Neural cell (in vitro differentiated cells): ENCODE measurements around the gene GTF2B. TPM values are rescaled to one million over a fixed set of nuclear protein-coding genes. Genes with fewer than 3 reads are reported as not detected.
"Not testable (repeated sequence)": the region's sequence is repeated elsewhere in the genome, so short reads cannot be mapped to it uniquely, and the experiment has no call there.

Experiments
- H2AFZ ChIP-seq: fragments of 200-600, 300-800 bp; sonication (generic), shearing (Covaris generic); 2 replicates; pipeline ENCODE4 v1.6.0; 2014; ENCODE audit warnings: low read depth, mild to moderate bottlenecking, antibody characterized with exemption, low read length, moderate library complexity
- H3F3A ChIP-seq: fragments of 200-600 bp; shearing (Covaris generic); 2 replicates; pipeline ENCODE4 v1.6.1; 2016; ENCODE audit warnings: mild to moderate bottlenecking, moderate library complexity, mixed read lengths, antibody characterized with exemption, low read length; ENCODE audit not compliant: insufficient read depth, poor library complexity, severe bottlenecking
- H3K27ac ChIP-seq: fragments of 200-600, 300-800 bp; sonication (generic), shearing (Covaris generic); 2 replicates; pipeline ENCODE4 v1.5.1; 2014; ENCODE audit warnings: mild to moderate bottlenecking, low read length, moderate library complexity
- H3K27me3 ChIP-seq: fragments of 300-800, 200-600 bp; sonication (generic), shearing (Covaris generic); 2 replicates; pipeline ENCODE4 v1.6.0; 2014; ENCODE audit warnings: mild to moderate bottlenecking, low read depth, low read length, moderate library complexity; ENCODE audit not compliant: insufficient read depth
- H3K36me3 ChIP-seq: fragments of 300-800, 200-600 bp; sonication (generic), shearing (Covaris generic); 2 replicates; pipeline ENCODE4 v1.5.1; 2014; ENCODE audit warnings: mild to moderate bottlenecking, antibody characterized with exemption, low read length, moderate library complexity; ENCODE audit not compliant: insufficient read depth
- H3K4me2 ChIP-seq: fragments of 300-800, 200-600 bp; sonication (generic), shearing (Covaris generic); 2 replicates; pipeline ENCODE4 v1.6.0; 2014; ENCODE audit warnings: mild to moderate bottlenecking, low read length
- H3K4me3 ChIP-seq: fragments of 300-800, 200-600 bp; sonication (generic), shearing (Covaris generic); 2 replicates; pipeline ENCODE4 v1.5.1; 2014; ENCODE audit warnings: mild to moderate bottlenecking, low read length, moderate library complexity
- H3K79me2 ChIP-seq: fragments of 200-600 bp; shearing (Covaris generic); replicated peaks from 2 replicates; pipeline ENCODE4 v1.6.0; 2014; ENCODE audit warnings: mild to moderate bottlenecking, low read length, moderate library complexity; ENCODE audit not compliant: insufficient read depth
- H3K9ac ChIP-seq: fragments of 300-800, 200-600 bp; sonication (generic), shearing (Covaris generic); 2 replicates; pipeline ENCODE4 v1.6.1; 2016; ENCODE audit warnings: mild to moderate bottlenecking, low read length, mixed read lengths
- H3K9me2 ChIP-seq: fragments of 200-600 bp; shearing (Covaris generic); 2 replicates; pipeline ENCODE4 v1.6.1; 2016; ENCODE audit warnings: mild to moderate bottlenecking, low read length, mixed read lengths; ENCODE audit not compliant: insufficient read depth
- H3K9me3 ChIP-seq: fragments of 200-600, 300-800 bp; sonication (generic), shearing (Covaris generic); 2 replicates; pipeline ENCODE4 v1.6.1; 2016; ENCODE audit warnings: mild to moderate bottlenecking, mixed run types, low read length, moderate library complexity, mixed read lengths
- H4K20me1 ChIP-seq: fragments of 200-600 bp; shearing (Covaris generic); 2 replicates; pipeline ENCODE4 v1.6.1; 2016; ENCODE audit warnings: mild to moderate bottlenecking, mixed run types; ENCODE audit not compliant: insufficient read depth
- EP300 ChIP-seq: fragments of 450-650 bp; conservative IDR thresholded peaks from 2 replicates; pipeline ENCODE4 v1.6.1; 2014; ENCODE audit warnings: antibody characterized with exemption, mild to moderate bottlenecking, moderate library complexity; ENCODE audit not compliant: poor library complexity, severe bottlenecking
- EZH2 ChIP-seq: fragments of 200-600, 300-800 bp; shearing (Covaris generic), sonication (generic); IDR thresholded peaks from 2 replicates; pipeline ENCODE4 v1.6.1; 2014; ENCODE audit warnings: antibody characterized with exemption, low read length, borderline replicate concordance, mild to moderate bottlenecking; ENCODE audit not compliant: insufficient read depth, poor library complexity, severe bottlenecking
- MXI1 ChIP-seq: fragments of 450-650 bp; conservative IDR thresholded peaks from 2 replicates; pipeline ENCODE4 v1.6.1; 2014; ENCODE audit warnings: antibody characterized with exemption, mild to moderate bottlenecking; ENCODE audit not compliant: poor library complexity, severe bottlenecking
- POLR2AphosphoS5 ChIP-seq: IDR thresholded peaks from 2 replicates; pipeline ENCODE4 v1.6.1; 2012
- RAD21 ChIP-seq: fragments of 450-650 bp; conservative IDR thresholded peaks from 2 replicates; pipeline ENCODE4 v1.6.1; 2014; ENCODE audit warnings: antibody characterized with exemption, mild to moderate bottlenecking, moderate library complexity
- SMC3 ChIP-seq: fragments of 450-650 bp; conservative IDR thresholded peaks from 2 replicates; pipeline ENCODE4 v1.6.1; 2014; ENCODE audit warnings: antibody characterized with exemption, mild to moderate bottlenecking, moderate library complexity; ENCODE audit not compliant: poor library complexity
- TAF1 ChIP-seq: IDR thresholded peaks from 2 replicates; pipeline ENCODE4 v1.6.1; 2012; ENCODE audit warnings: low read depth
- polyA plus RNA-seq: library from polyadenylated mRNA; depleted of rRNA; stranded (reverse); fragments of >200 nt; gene quantifications from 2 replicates; pipeline ENCODE4 v1.2.3, GENCODE V29; 2014
- TF ChIP-seq, protein P1 (sequence below): fragments of 450-650 bp; IDR thresholded peaks from 2 replicates; pipeline ENCODE4 v1.5.1; 2014; ENCODE audit warnings: antibody characterized with exemption, mild to moderate bottlenecking, moderate library complexity; ENCODE audit not compliant: poor library complexity, severe bottlenecking
- TF ChIP-seq, protein P2 (sequence below): IDR thresholded peaks from 2 replicates; pipeline ENCODE4 v1.6.1; 2012; ENCODE audit warnings: borderline replicate concordance

Gene GTF2B
- polyA plus RNA-seq, 1 donor from 2014 or later = 129 TPM

DNA sequence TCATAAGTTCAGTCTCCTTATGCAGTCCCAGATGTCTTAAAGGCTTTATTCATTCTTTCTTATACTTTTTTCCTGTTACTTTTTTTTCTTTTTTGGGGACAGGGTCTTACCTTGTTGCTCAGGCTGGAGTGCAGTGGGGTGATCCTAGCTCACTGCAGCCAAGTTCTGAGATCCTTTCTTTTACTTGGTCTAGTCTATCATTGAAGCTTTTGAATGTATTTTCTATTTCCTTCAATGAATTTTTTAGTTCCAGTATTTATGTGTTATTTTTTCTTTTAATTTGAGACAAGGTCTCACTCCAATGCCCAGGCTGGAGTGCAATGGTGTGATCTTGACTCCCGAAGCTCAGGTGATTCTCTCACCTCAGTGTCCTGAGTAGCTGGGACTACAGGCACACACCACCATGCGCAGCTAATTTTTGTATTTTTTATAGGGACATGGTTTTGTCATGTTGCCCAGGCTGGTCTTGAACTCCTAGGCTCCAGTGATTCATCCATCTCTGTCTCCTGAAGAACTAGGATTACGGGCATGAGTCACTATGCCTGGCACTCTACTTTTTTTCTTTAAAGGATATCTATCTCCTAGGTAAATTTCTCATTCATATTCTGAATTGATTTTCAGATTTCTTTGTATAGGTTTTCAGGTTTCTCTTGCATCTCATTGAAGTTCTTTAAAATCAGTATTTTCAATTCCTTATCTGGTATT is 26.1 kb upstream of the GTF2B start:
- no peaks in the 10 kb centered on the region for H3K79me2 ChIP-seq
- no peak overlapping the region for H3K4me2 ChIP-seq
- no peak overlapping the region for H3K9ac ChIP-seq
- peaks cover 11% of the 10 kb centered on the region for H3K36me3 ChIP-seq
- TF ChIP-seq SMC3 = no peak
- no peak for TF ChIP-seq POLR2AphosphoS5
- TF ChIP-seq EP300 = no peak
- no peak for TF ChIP-seq TAF1
- no peak for TF ChIP-seq MXI1
- TF ChIP-seq, protein P1, sequence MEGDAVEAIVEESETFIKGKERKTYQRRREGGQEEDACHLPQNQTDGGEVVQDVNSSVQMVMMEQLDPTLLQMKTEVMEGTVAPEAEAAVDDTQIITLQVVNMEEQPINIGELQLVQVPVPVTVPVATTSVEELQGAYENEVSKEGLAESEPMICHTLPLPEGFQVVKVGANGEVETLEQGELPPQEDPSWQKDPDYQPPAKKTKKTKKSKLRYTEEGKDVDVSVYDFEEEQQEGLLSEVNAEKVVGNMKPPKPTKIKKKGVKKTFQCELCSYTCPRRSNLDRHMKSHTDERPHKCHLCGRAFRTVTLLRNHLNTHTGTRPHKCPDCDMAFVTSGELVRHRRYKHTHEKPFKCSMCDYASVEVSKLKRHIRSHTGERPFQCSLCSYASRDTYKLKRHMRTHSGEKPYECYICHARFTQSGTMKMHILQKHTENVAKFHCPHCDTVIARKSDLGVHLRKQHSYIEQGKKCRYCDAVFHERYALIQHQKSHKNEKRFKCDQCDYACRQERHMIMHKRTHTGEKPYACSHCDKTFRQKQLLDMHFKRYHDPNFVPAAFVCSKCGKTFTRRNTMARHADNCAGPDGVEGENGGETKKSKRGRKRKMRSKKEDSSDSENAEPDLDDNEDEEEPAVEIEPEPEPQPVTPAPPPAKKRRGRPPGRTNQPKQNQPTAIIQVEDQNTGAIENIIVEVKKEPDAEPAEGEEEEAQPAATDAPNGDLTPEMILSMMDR = no peak
- TF ChIP-seq, protein P2, sequence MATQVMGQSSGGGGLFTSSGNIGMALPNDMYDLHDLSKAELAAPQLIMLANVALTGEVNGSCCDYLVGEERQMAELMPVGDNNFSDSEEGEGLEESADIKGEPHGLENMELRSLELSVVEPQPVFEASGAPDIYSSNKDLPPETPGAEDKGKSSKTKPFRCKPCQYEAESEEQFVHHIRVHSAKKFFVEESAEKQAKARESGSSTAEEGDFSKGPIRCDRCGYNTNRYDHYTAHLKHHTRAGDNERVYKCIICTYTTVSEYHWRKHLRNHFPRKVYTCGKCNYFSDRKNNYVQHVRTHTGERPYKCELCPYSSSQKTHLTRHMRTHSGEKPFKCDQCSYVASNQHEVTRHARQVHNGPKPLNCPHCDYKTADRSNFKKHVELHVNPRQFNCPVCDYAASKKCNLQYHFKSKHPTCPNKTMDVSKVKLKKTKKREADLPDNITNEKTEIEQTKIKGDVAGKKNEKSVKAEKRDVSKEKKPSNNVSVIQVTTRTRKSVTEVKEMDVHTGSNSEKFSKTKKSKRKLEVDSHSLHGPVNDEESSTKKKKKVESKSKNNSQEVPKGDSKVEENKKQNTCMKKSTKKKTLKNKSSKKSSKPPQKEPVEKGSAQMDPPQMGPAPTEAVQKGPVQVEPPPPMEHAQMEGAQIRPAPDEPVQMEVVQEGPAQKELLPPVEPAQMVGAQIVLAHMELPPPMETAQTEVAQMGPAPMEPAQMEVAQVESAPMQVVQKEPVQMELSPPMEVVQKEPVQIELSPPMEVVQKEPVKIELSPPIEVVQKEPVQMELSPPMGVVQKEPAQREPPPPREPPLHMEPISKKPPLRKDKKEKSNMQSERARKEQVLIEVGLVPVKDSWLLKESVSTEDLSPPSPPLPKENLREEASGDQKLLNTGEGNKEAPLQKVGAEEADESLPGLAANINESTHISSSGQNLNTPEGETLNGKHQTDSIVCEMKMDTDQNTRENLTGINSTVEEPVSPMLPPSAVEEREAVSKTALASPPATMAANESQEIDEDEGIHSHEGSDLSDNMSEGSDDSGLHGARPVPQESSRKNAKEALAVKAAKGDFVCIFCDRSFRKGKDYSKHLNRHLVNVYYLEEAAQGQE = no peak
- TF ChIP-seq RAD21 = no peak
- TF ChIP-seq EZH2 = no peak
- no peaks in the 10 kb centered on the region for H3K9me3 ChIP-seq
- H3K27me3 ChIP-seq = no peaks in the 10 kb centered on the region
- no peak overlapping the region for H2AFZ ChIP-seq
- H3K4me3 ChIP-seq = no peak overlapping the region
- H4K20me1 ChIP-seq = no peaks in the 10 kb centered on the region
- H3K27ac ChIP-seq = no peak overlapping the region
- no peaks in the 10 kb centered on the region for H3F3A ChIP-seq
- no peaks in the 10 kb centered on the region for H3K9me2 ChIP-seq

DNA sequence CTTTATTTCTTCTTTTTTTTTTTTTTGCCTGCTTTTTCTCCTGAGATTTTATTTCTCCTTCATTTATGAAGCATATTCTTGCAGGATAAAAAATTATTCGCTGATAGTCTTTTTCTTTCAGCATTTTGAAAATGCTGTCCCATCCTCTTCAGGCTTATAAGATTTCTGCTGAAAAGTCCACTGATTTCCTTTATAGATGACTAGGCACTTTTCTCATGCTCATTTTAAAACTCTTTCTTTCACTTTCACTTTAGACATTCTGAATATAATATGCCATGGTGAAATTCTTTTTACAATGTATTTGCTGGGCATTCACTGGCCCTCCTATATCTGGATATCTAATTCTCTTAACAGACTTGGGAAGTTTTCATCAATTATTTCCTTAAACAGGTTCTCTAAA is 25.5 kb upstream of the GTF2B start:
- Histone ChIP-seq H3K36me3 (peaks cover 11% of the 10 kb centered on the region), H3F3A (no peaks in the 10 kb centered on the region), H2AFZ (no peak overlapping the region), H3K4me2 (no peak overlapping the region), H3K27me3 (no peaks in the 10 kb centered on the region), H3K9ac (no peak overlapping the region), H3K9me3 (no peaks in the 10 kb centered on the region), H3K4me3 (no peak overlapping the region), H3K79me2 (no peaks in the 10 kb centered on the region), H3K9me2 (no peaks in the 10 kb centered on the region), H4K20me1 (no peaks in the 10 kb centered on the region), H3K27ac (no peak overlapping the region)
- TF ChIP-seq MXI1 (no peak), POLR2AphosphoS5 (no peak), EZH2 (no peak), RAD21 (no peak), SMC3 (no peak), TAF1 (no peak), EP300 (no peak)
- TF ChIP-seq, protein P2 = no peak
- TF ChIP-seq, protein P1 = no peak

DNA sequence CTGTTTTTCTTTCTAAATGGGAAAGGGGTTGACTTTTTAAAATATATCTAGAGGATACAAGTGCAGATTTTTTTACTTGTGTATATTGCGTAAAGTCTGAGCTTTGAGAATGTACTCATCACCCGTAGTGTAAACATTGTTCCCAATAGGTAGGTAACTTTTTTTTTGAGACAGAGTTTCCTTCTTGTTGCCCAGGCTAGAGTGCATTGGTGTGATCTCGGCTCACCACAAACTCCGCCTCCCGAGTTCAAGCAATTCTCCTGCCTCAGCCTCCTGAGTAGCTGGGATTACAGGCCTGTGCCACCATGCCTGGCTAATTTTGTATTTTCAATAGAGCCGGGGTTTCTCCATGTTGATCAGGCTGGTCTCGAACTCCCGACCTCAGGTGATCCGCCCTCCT is 20.4 kb upstream of the GTF2B start:
- not testable (repeated sequence) for H3K4me2 ChIP-seq, H3K9ac ChIP-seq, H2AFZ ChIP-seq, H3K27ac ChIP-seq, H3K27me3 ChIP-seq, H3F3A ChIP-seq, H3K9me3 ChIP-seq, H3K4me3 ChIP-seq, H4K20me1 ChIP-seq, H3K36me3 ChIP-seq, H3K9me2 ChIP-seq, H3K79me2 ChIP-seq
